Smooth muscle cell (in vitro differentiated cells): ENCODE data around the gene CDYL2. TPM values are rescaled to one million over a fixed set of nuclear protein-coding genes. Genes with fewer than 3 reads are reported as not detected.

Experiments
- DNase-seq: peaks from one replicate; lab custom pipeline; 2025; ENCODE audit not compliant: unreplicated experiment; lab: John Stamatoyannopoulos, UW
- H2AFZ ChIP-seq: fragments of 200-600 bp; sonication (generic); 2 replicates; pipeline ENCODE4 v1.6.0; 2016; ENCODE audit warnings: antibody characterized with exemption, low read depth, mild to moderate bottlenecking
- H3F3A ChIP-seq: fragments of 200-600 bp; sonication (generic); 2 replicates; pipeline ENCODE4 v1.6.0; 2017; ENCODE audit warnings: antibody characterized with exemption, low read depth
- H3K27ac ChIP-seq: fragments of 200-600 bp; sonication (generic); 2 replicates; pipeline ENCODE4 v1.5.1; 2016; ENCODE audit warnings: low read depth, mild to moderate bottlenecking
- H3K27me3 ChIP-seq: fragments of 200-600 bp; sonication (generic); 2 replicates; pipeline ENCODE4 v1.6.1; 2016; ENCODE audit warnings: low read depth, mild to moderate bottlenecking
- H3K36me3 ChIP-seq: fragments of 200-600 bp; sonication (generic); 2 replicates; pipeline ENCODE4 v1.5.1; 2016; ENCODE audit warnings: low read depth
- H3K4me1 ChIP-seq: fragments of 200-600 bp; sonication (generic); 2 replicates; pipeline ENCODE4 v1.5.1; 2016; ENCODE audit warnings: low read depth
- H3K4me2 ChIP-seq: fragments of 200-600 bp; sonication (generic); 2 replicates; pipeline ENCODE4 v1.6.0; 2016; ENCODE audit warnings: mild to moderate bottlenecking
- H3K4me3 ChIP-seq: fragments of 200-600 bp; sonication (generic); 2 replicates; pipeline ENCODE4 v1.5.1; 2016; ENCODE audit warnings: mild to moderate bottlenecking
- H3K79me2 ChIP-seq: fragments of 200-600 bp; sonication (generic); 2 replicates; pipeline ENCODE4 v1.6.0; 2016; ENCODE audit warnings: low read depth, mild to moderate bottlenecking
- H3K9ac ChIP-seq: fragments of 200-600 bp; sonication (generic); 2 replicates; pipeline ENCODE4 v1.6.0; 2016; ENCODE audit warnings: low read depth
- H3K9me3 ChIP-seq: fragments of 200-600 bp; sonication (generic); replicated peaks from 2 replicates; pipeline ENCODE4 v1.5.1; 2016; ENCODE audit warnings: low read depth
- H4K20me1 ChIP-seq: fragments of 200-600 bp; sonication (generic); 2 replicates; pipeline ENCODE4 v1.6.0; 2016; ENCODE audit warnings: low read depth
- CTCF ChIP-seq: fragments of 200-600 bp; sonication (generic); IDR thresholded peaks from 2 replicates; pipeline ENCODE4 v1.5.1; 2017; ENCODE audit warnings: borderline replicate concordance, mild to moderate bottlenecking, antibody characterized with exemption; ENCODE audit not compliant: insufficient read depth, poor library complexity, severe bottlenecking
- WGBS: methylation state at CpG from one replicate; pipeline ENCODE4 v1.1.7; 2016; ENCODE audit warnings: low lambda C conversion rate; 5-methylcytosine and 5-hydroxymethylcytosine counted together
- polyA plus RNA-seq: library from polyadenylated mRNA; unstranded; fragments of >200 nt; fragmentation: Nextera tagmentation; extraction: Ambion mirVana; gene quantifications from 2 replicates; pipeline ENCODE4 v1.2.1, GENCODE V29; 2016
- total RNA-seq: library from RNA; depleted of rRNA; stranded (reverse); fragments of >200 nt; gene quantifications from 2 replicates; pipeline ENCODE4 v1.2.3, GENCODE V29; 2014

Gene CDYL2
- total and polyA plus RNA-seq, 2 experiments from 2014 or later = 2.0 to 2.9 TPM

GRCh38 chr16:80564394-80564793 is 240.0 kb downstream of the CDYL2 start:
- no peak overlapping the region for H3K27ac ChIP-seq
- no peaks in the 10 kb centered on the region for H3K9me3 ChIP-seq
- WGBS = 84% methylated on average over 7 of the region's 7 CpGs
- no peaks in the 10 kb centered on the region for H3K79me2 ChIP-seq
- H3K36me3 ChIP-seq = no peaks in the 10 kb centered on the region
- no peaks in the 10 kb centered on the region for H4K20me1 ChIP-seq
- H2AFZ ChIP-seq = no peak overlapping the region
- H3K4me3 ChIP-seq = no peak overlapping the region
- no peak overlapping the region for H3K9ac ChIP-seq
- DNase-seq = no peak
- peaks cover 16% of the 10 kb centered on the region for H3K27me3 ChIP-seq
- H3K4me1 ChIP-seq = no peaks in the 10 kb centered on the region
- no peak for TF ChIP-seq CTCF
- H3F3A ChIP-seq = no peaks in the 10 kb centered on the region
- H3K4me2 ChIP-seq = no peak overlapping the region

GRCh38 chr16:80563066-80563465 is 241.3 kb downstream of the CDYL2 start:
- DNase-seq = no peak
- Histone ChIP-seq H3F3A (no peaks in the 10 kb centered on the region), H3K4me1 (no peaks in the 10 kb centered on the region), H4K20me1 (no peaks in the 10 kb centered on the region), H3K36me3 (no peaks in the 10 kb centered on the region), H3K9me3 (no peaks in the 10 kb centered on the region), H3K4me2 (no peak overlapping the region), H3K27me3 (peaks cover 18% of the 10 kb centered on the region), H3K9ac (no peak overlapping the region), H2AFZ (no peak overlapping the region), H3K27ac (no peak overlapping the region), H3K79me2 (no peaks in the 10 kb centered on the region), H3K4me3 (no peak overlapping the region)
- no peak for TF ChIP-seq CTCF
- WGBS = 84% methylated on average over 3 of the region's 3 CpGs

GRCh38 chr16:80559369-80559768 is 245.0 kb downstream of the CDYL2 start:
- H3K9ac ChIP-seq = no peak overlapping the region
- DNase-seq = no peak
- no peak overlapping the region for H2AFZ ChIP-seq
- H4K20me1 ChIP-seq = no peaks in the 10 kb centered on the region
- H3K9me3 ChIP-seq = no peaks in the 10 kb centered on the region
- H3K27me3 ChIP-seq = peaks cover 34% of the 10 kb centered on the region
- H3K36me3 ChIP-seq = no peaks in the 10 kb centered on the region
- no peaks in the 10 kb centered on the region for H3F3A ChIP-seq
- H3K4me2 ChIP-seq = no peak overlapping the region
- H3K4me1 ChIP-seq = no peaks in the 10 kb centered on the region
- no peak overlapping the region for H3K27ac ChIP-seq
- 64% methylated on average over 4 of the region's 4 CpGs for WGBS
- no peaks in the 10 kb centered on the region for H3K79me2 ChIP-seq
- H3K4me3 ChIP-seq = no peak overlapping the region
- no peak for TF ChIP-seq CTCF

- no peaks in the 10 kb centered on the region for H3K9me3 ChIP-seq
- peaks cover 36% of the 10 kb centered on the region for H3K27me3 ChIP-seq
- H3K79me2 ChIP-seq = no peaks in the 10 kb centered on the region
- no peak for DNase-seq
- no peak overlapping the region for H3K4me2 ChIP-seq
- no peak overlapping the region for H3K27ac ChIP-seq
- WGBS = 90% methylated on average over 5 of the region's 5 CpGs
- H4K20me1 ChIP-seq = no peaks in the 10 kb centered on the region
- no peak overlapping the region for H3K4me3 ChIP-seq
- H3K9ac ChIP-seq = no peak overlapping the region
- H2AFZ ChIP-seq = no peak overlapping the region
- no peaks in the 10 kb centered on the region for H3K4me1 ChIP-seq
- no peaks in the 10 kb centered on the region for H3K36me3 ChIP-seq
- H3F3A ChIP-seq = no peaks in the 10 kb centered on the region
- no peak for TF ChIP-seq CTCF
Measured at GRCh38 chr16:80557037-80557436, 247.4 kb downstream of the CDYL2 start.
